ENCODE measurements around the gene GBP4. TPM values are rescaled to one million over a fixed set of nuclear protein-coding genes. Genes with fewer than 3 reads are reported as not detected.

GBP4 gene
- total RNA-seq, 4 donors from 2014 or later, result 1.6 to 15.0 (median 5.0) TPM

DNA sequence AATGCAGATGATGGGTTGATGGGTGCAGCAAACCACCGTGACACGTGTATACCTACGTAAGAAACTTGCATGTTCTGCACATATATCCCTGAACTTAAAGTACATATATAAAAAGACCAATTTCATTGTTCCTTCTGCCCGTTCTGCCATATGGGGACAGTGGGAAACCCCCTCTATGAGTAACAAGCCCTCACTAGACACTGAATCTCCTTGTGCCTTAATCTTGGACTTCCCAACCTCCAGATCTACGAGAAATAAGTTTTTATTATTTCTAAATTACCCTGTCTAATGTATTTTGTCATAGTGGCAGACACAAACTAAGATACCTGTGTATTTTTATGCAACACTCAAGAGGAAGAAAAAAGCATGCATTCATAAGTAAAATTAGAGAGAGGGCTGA is 32.9 kb downstream of the GBP4 start:
- TF ChIP-seq POLR2A (IDR thresholded peaks at IDR 0.05), result no peak
- TF ChIP-seq, protein P1, sequence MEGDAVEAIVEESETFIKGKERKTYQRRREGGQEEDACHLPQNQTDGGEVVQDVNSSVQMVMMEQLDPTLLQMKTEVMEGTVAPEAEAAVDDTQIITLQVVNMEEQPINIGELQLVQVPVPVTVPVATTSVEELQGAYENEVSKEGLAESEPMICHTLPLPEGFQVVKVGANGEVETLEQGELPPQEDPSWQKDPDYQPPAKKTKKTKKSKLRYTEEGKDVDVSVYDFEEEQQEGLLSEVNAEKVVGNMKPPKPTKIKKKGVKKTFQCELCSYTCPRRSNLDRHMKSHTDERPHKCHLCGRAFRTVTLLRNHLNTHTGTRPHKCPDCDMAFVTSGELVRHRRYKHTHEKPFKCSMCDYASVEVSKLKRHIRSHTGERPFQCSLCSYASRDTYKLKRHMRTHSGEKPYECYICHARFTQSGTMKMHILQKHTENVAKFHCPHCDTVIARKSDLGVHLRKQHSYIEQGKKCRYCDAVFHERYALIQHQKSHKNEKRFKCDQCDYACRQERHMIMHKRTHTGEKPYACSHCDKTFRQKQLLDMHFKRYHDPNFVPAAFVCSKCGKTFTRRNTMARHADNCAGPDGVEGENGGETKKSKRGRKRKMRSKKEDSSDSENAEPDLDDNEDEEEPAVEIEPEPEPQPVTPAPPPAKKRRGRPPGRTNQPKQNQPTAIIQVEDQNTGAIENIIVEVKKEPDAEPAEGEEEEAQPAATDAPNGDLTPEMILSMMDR (IDR thresholded peaks at IDR 0.05 in 4 of 5, conservative IDR thresholded peaks at IDR 0.05 in 1 of 5), result no peak
- Histone ChIP-seq H3K4me3 (no peak overlapping the region), H3K27ac (no peak overlapping the region), H3K27me3 (no peaks in the 10 kb centered on the region), H3K9me3 (no peaks in the 10 kb centered on the region), H3K36me3 (no peaks in the 10 kb centered on the region), H3K4me1 (no peaks in the 10 kb centered on the region)
- in situ Hi-C loops (cut with MboI; ENCODE audit: low sequenced_read_pairs in 4 of 4) (no loop called here), intact Hi-C loops (cut with DNase I; ENCODE audit: low total_unique reads) (no loop called here)
- ATAC-seq (no peak), DNase-seq (no peak)

DNA sequence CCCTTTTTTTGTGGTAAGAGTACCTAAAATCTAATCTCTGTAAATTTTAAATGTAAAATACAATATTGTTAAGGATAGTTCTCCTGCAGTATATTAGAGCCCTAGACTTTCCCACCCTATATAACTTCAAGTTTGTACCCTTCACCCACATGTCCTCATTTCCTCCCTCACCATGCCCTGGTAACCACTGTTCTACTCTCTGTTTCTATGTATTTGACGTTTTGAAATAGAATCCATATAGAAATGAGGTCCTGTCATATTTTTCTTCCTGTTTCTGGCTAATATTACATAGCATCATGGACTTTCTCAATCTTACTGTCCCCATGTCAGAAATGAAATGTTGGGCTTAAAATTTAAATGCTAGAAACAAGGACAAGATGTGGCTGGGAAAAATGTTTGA is 47.7 kb downstream of the GBP4 start:
- Histone ChIP-seq H3K4me3 (no peak overlapping the region), H3K27ac (no peak overlapping the region), H3K4me1 (no peaks in the 10 kb centered on the region), H3K27me3 (no peaks in the 10 kb centered on the region), H3K36me3 (no peaks in the 10 kb centered on the region), H3K9me3 (no peaks in the 10 kb centered on the region)
- intact Hi-C loops (cut with DNase I; ENCODE audit: low total_unique reads), result no loop called here
- TF ChIP-seq, protein P1 (IDR thresholded peaks at IDR 0.05 in 4 of 5, conservative IDR thresholded peaks at IDR 0.05 in 1 of 5), result no peak
- no peak for TF ChIP-seq POLR2A (IDR thresholded peaks at IDR 0.05)
- ATAC-seq (no peak), DNase-seq (no peak)
- in situ Hi-C loops (cut with MboI; ENCODE audit: low sequenced_read_pairs in 4 of 4), result loop anchor here in 1 of 4 donors (10.0 kb wide), 1 partner anchor 56 kb away; no protein-coding TSS in a partner anchor

DNA sequence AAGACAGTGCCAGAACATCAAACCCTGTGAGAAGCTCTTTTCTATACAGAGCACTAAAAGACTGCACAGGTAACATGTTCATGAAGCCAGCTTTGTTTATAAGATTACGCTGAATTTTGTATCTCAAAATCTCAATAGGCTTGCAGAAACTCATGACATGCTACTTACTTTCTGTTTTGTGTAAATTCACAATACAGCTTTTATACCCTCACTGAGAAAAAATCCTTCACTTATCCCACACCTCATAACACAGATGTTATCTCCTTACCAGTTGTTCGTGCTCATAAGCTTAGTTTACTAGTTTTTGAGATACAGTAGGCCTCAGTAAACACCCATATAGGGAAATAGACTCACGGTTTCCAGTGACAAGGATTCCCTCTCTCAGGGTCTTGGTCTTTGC is 48.8 kb downstream of the GBP4 start:
- no peak overlapping the region for H3K4me3 ChIP-seq
- ATAC-seq (no peak), DNase-seq (no peak)
- no peak overlapping the region for H3K27ac ChIP-seq
- H3K4me1 ChIP-seq, result no peaks in the 10 kb centered on the region
- no peak for TF ChIP-seq POLR2A (IDR thresholded peaks at IDR 0.05)
- TF ChIP-seq, protein P1 (IDR thresholded peaks at IDR 0.05 in 4 of 5, conservative IDR thresholded peaks at IDR 0.05 in 1 of 5), result no peak
- H3K36me3 ChIP-seq, result no peaks in the 10 kb centered on the region
- intact Hi-C loops (cut with DNase I; ENCODE audit: low total_unique reads) (no loop called here), in situ Hi-C loops (cut with MboI; ENCODE audit: low sequenced_read_pairs in 4 of 4) (loop anchor here in 1 of 4 donors (10.0 kb wide), 1 partner anchor 55 kb away; no protein-coding TSS in a partner anchor)
- H3K9me3 ChIP-seq, result no peaks in the 10 kb centered on the region
- H3K27me3 ChIP-seq, result no peaks in the 10 kb centered on the region

DNA sequence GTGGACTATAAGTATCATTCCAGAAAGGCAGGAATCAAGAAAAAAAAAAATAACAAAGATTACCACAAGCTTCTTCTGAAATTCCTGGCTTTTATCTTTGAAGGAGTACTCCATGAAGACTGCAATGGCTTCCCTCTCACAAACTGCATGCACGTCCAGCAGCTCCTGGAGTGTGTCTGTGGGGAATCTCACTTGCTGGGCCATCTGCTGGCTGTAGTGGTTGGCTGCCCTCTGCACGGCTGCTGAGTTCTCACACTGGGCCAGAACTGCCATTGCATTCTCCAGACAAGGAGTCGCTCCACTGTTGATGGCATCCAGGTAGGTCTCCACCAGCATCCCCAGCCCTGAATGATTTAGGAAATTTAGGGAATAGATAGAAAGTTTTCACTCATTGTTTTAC is 49.5 kb downstream of the GBP4 start:
- in situ Hi-C loops (cut with MboI; ENCODE audit: low sequenced_read_pairs in 4 of 4) (no loop called here), intact Hi-C loops (cut with DNase I; ENCODE audit: low total_unique reads) (no loop called here)
- ATAC-seq (no peak), DNase-seq (no peak)
- H3K4me3 ChIP-seq, result no peak overlapping the region
- no peaks in the 10 kb centered on the region for H3K9me3 ChIP-seq
- no peaks in the 10 kb centered on the region for H3K27me3 ChIP-seq
- no peak overlapping the region for H3K27ac ChIP-seq
- H3K36me3 ChIP-seq, result no peaks in the 10 kb centered on the region
- no peak for TF ChIP-seq POLR2A (IDR thresholded peaks at IDR 0.05)
- TF ChIP-seq, protein P1 (IDR thresholded peaks at IDR 0.05 in 4 of 5, conservative IDR thresholded peaks at IDR 0.05 in 1 of 5), result peak in 1 of 5 experiments; percentile 7
- no peaks in the 10 kb centered on the region for H3K4me1 ChIP-seq
